ENCODE measurements around the gene CDK6.
"Not testable (repeated sequence)": the region's sequence is repeated elsewhere in the genome, so short reads cannot be mapped to it uniquely, and the experiment has no call there.

CDK6 gene

GRCh38 chr7:92608380-92609322 is 227.7 kb downstream of the CDK6 start:
- in situ Hi-C loops (cut with MboI; ENCODE audit: low sequenced_read_pairs) = no loop called here

GRCh38 chr7:92606985-92607384 is 229.4 kb downstream of the CDK6 start:
- in situ Hi-C loops (cut with MboI; ENCODE audit: low sequenced_read_pairs) = no loop called here

DNA sequence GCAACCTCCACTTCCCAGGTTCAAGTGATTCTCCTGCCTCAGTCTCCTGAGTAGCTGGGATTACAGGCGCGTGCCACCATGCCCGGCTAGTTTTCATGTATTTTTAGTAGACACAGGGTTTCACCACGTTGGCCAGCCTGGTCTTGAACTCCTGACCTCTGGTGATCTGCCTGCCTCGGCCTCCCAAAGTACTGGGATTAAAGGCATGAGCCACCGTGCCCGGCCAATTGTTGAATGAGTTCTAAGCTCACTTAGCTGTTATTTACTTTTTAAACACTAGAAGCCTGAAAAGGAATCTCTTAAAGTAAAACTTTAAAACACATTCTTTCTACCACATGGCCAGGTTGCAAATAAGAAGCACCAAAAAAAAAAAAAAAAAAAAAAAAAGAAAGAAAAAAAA is 231.9 kb downstream of the CDK6 start:
- in situ Hi-C loops (cut with MboI; ENCODE audit: low sequenced_read_pairs) = not testable (repeated sequence)

DNA sequence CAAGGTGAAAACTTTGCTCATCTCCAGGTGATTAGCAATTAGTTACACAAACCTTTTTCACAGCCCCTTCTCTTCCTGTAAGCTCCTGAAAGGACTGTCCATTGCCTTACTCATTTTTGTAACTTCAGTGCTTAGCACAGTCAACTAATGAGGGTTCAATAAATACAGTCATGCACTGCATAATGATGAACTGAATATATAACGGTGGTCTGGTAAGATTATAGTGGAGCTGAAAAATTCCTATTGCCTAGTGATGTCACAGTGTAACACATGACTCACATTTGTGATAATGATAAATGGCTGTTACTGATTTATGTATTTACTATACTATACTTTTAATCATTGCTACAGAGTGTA is 233.3 kb downstream of the CDK6 start:
- in situ Hi-C loops (cut with MboI; ENCODE audit: low sequenced_read_pairs) = no loop called here

DNA sequence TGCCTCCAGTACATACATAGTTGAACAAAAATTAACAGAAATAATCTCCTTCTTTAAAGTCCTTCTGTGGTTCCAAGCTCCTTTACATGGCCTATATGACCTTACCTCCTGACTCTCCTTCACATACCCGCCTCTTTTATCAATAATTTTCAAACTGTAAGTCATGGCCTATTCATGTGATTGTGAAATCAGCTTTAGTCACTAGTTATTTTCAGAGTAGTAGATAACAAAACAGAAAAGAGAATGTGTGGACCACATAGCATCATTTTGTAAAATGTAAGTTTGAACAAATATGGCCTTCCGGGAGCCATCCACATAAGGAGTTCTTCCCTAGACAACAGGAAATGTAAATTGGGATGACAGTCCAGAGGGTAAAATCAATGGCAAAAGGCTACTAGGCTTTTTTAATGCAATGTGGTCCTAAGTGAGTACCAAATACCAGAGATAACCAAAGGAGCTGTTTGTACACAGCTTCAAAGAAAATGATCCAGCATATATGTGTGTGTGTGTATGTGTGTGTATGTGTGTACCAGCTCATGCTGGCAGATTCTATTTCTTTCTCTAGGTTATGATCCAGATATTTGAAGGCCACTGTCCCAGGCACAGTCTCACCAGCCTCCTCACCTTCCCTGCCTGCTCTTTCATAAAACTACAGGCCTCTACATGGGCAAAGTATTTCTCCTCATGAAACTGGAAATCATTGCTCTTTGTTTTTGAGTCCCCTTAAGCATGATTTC is 233.9 kb downstream of the CDK6 start:
- in situ Hi-C loops (cut with MboI; ENCODE audit: low sequenced_read_pairs) = no loop called here

DNA sequence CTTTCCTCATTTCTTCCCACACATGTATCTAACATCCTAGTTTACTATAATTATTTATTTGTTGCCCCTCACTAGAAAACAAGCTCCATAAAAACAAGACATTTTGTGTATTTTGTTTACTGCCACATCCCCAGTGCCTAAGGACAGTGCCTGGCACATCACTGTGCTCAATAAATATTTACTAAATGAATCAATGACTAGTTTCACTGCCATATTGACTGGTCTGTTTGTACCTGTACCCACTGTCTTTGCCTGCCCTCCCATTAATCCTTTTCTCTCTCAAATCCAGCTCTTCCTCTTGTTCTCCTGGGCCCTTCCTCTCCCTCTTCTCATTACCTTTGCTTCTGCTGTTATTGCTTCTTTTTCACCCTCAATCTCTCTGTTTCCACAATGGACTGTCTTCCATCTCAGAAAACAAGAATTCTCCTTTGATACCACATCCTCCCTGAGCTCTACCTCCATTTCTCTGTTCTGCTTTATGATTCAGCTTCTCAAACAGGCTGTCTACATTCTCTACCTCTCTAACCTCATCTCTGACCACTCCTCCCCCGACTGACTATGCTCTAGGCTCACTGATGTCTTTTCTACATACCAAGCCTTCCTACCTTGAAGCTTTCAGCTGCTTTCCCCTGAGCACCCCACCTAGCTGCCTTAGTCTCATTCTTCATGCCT is 237.9 kb downstream of the CDK6 start:
- in situ Hi-C loops (cut with MboI; ENCODE audit: low sequenced_read_pairs) = no loop called here

DNA sequence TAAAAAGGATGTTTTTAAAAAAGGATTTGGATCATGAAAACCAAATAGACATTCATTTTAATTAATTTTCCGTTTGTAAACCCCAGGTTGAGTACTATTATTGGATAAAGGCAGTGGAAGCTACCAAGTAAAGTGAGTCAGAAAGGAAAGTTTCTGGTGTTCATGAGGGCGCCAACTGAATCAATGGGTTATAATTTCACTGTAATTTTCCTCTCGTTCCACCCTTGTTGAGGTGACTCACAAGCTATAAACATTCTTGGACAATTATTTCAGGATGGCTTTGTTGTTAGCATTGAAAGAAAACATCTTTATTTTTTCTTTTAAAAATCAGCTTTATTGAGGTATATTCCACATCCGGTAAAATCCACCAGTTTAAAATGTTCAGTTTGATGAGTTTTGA is 241.1 kb downstream of the CDK6 start:
- in situ Hi-C loops (cut with MboI; ENCODE audit: low sequenced_read_pairs) = no loop called here

GRCh38 chr7:92594746-92595145 is 241.6 kb downstream of the CDK6 start:
- in situ Hi-C loops (cut with MboI; ENCODE audit: low sequenced_read_pairs) = no loop called here

DNA sequence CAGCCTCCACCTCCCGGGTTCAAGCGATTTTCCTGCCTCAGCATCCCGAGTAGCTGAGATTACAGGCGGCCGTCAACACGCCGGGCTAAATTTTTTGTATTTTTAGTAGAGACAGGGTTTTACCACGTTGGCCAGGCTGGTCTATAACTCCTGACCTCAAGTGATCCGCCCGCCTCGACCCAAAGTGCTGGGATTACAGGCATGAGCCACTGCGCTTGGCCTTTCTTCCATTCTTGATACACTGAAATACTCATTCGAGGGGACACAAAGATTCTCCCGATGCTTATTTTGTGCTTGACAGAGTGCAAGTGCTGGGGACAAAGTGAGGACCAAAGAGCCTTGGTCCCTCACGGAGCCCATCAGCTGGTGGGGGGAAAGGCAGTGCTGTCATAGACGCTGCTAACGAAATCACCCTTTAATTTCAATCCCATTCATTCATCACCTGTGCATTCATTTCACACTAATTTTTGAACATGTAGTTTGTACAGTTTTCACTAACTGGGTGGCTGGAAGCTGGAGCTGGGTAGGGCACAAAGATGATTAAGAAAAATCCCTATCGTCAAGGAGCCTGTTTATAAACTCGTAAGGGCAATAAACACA is 245.6 kb downstream of the CDK6 start:
- in situ Hi-C loops (cut with MboI; ENCODE audit: low sequenced_read_pairs) = no loop called here

DNA sequence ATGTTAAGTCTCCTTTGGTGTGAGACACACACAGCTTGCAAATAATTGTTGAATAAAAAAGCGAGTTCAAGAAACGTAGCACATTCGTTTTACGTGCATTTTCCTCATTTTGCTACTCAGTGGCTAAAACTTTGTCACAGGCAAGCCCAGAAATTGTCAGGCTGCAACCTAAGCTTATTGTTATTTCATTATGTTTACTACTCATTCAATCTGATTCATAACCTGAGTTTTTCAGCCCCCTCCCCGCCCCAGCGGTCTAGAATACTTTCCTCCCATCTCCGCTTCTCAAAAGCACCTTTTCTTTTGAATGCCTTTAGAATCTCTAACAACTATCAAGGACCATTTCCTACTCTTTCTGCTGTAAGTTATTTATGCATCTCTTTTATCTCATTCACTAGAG is 247.3 kb downstream of the CDK6 start:
- in situ Hi-C loops (cut with MboI; ENCODE audit: low sequenced_read_pairs) = no loop called here

DNA sequence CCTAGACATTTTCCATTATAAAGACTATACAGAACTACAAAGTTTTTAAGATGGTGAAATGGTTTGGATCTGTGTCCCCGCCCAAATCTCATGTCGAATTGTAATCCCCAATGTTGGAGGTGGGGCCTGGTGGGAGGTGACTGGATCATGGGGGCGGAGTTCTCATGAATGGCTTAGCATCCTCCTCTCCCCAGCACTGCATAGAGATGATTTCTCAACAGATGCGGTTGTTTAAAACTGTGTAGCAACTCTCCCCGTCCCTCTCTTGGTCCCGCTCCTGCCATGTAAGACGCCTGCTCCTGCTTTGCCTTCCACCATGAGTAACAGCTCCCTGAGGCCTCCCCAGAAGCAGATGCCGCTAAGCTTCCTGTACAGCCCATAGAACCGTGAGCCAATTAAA is 247.8 kb downstream of the CDK6 start:
- in situ Hi-C loops (cut with MboI; ENCODE audit: low sequenced_read_pairs) = no loop called here

GRCh38 chr7:92586841-92587240 is 249.5 kb downstream of the CDK6 start:
- in situ Hi-C loops (cut with MboI; ENCODE audit: low sequenced_read_pairs) = no loop called here

DNA sequence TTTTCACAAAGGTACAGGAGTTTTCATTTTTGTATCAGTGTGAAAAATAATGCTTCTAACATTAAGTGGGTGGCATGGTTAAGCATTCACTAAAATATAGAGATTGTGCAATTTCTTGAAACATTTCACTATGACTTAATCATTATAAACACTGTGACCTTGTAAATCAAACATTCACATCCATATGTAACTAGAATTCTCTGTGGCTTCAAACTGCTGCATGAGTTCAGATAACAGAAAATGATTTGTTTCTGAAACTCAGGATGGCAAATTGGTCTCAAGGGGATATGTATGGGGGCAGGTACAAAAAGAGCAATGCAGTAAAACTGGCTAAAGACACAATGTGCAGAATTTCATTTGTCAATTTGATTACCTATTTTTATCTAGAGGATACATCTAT is 250.0 kb downstream of the CDK6 start:
- in situ Hi-C loops (cut with MboI; ENCODE audit: low sequenced_read_pairs) = no loop called here

- in situ Hi-C loops (cut with MboI; ENCODE audit: low sequenced_read_pairs) = no loop called here
Measured at GRCh38 chr7:92584953-92585352, 251.4 kb downstream of the CDK6 start.

DNA sequence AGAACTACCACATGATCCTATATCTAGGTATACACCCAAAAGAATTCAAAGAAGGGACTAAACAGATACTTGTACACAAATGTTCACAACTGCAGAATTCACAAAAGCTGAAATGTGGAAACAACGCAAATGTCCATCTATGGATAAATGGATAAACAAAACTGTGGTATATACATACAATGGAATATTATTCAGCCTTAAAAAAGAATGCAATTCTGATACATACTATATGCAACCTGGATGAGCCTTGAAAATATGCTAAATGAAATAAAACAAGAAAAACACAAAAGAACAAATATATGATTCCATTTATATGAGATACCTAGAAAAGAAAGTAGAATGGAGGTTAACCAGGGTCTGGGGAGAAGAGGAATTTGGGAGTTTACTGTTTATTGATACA is 253.4 kb downstream of the CDK6 start:
- in situ Hi-C loops (cut with MboI; ENCODE audit: low sequenced_read_pairs) = no loop called here

DNA sequence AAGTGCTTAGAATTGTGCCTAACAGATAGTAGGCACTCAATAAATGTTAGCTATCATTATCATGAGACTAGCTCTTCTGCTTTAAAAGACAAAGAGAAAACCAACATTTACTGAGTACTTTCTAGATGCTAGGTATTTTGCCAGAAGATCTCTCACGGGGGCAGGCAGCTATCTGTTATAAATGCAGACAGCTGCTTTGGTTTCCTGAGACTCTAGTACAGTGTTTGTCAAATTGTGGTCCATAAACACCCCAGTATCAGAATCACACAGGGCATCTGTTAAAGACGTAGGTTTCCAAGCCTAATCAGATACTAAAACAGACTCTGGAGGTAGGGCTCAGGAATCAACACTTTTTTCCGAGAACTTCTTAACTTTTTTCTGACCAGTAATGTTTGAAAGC is 260.1 kb downstream of the CDK6 start:
- in situ Hi-C loops (cut with MboI; ENCODE audit: low sequenced_read_pairs) = no loop called here

DNA sequence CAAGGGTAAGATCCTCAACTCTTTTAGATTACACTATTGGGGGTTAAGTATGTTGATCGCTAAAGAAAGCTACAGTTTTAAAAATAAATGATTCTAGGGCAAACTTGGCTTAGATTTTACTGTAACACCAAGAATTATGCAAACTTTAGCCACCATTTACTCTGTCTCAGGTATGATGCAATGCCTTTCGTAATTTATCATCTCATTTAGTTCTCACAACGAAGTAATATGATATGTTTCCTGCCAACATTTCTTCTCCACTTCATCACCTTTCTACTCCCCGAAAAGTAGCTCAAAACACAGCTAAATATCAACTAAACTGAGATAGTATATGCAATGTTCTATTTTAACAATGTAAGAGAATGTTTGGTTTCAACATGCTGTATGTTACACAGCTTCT is 267.2 kb downstream of the CDK6 start:
- in situ Hi-C loops (cut with MboI; ENCODE audit: low sequenced_read_pairs) = no loop called here

DNA sequence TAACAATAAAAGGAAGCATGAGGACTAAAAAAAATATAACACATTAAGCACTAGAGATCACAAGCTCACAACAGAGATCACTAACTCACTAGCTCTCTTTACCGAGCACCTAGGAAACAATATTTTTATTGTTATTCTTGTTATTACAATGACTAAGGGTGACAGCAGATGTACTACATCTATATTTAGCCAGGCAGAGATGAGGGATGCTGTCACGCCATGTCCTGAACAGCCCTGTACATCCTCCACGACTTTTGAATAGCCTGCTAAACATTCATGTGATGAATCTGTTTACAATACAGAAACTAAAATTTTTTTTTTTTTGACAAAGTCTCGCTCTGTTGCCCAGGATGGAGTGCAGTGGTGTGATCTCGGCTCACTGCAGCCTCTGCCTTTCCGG is 268.9 kb downstream of the CDK6 start:
- in situ Hi-C loops (cut with MboI; ENCODE audit: low sequenced_read_pairs) = no loop called here

DNA sequence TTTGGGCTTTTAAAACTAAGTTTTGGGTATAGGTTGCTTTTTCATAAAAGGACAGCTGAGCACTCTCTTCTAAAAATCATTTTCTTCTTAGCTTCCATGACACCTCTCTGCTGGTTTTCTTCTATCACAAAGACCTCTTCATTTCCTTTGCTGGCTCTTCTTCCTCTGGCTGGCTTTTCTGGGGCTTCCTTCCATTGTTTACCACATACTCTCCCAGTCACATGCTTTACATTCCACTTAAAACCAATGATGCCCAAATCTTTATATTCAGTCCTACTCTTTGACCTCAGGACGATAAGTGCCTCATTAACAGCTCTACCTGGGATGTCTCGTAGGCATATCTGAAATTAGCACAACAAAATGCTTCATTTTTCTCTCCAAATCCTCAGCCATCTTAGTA is 273.0 kb downstream of the CDK6 start:
- in situ Hi-C loops (cut with MboI; ENCODE audit: low sequenced_read_pairs) = no loop called here

GRCh38 chr7:92560602-92561001 is 275.8 kb downstream of the CDK6 start:
- in situ Hi-C loops (cut with MboI; ENCODE audit: low sequenced_read_pairs) = no loop called here

DNA sequence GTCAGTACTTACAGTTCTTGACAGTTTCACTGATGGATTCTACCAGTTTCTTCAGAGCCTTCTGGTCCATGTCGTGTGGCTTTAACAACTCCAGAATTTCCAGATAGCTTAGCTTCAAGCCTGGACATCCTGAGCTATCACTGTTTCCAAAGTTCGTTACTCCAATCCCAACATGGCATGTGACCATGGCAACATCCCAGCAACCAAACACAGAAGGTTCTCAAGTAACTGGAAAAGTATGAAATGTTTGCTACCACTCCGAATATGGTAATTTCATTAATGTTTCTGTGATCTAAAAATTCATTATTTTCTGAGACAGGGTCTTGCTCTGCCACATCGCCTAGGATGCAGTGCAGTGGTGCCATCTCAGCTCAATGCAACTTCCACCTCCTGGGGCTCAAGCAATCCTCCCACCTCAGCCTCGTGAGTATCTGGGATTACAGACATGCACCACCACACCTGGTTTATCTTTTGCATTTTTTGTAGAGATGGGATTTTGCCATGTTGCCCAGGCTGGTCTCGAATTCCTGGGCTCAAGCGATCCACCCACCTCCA is 278.5 kb downstream of the CDK6 start:
- in situ Hi-C loops (cut with MboI; ENCODE audit: low sequenced_read_pairs) = no loop called here

Measured in HL-60/S4 (cell line).